ENCODE measurements around the gene CLCN2. TPM values are rescaled to one million over a fixed set of nuclear protein-coding genes. Genes with fewer than 3 reads are reported as not detected.

CLCN2 gene
- total RNA-seq, 4 donors from 2014 or later = 1.3 to 5.8 (median 1.9) TPM

DNA sequence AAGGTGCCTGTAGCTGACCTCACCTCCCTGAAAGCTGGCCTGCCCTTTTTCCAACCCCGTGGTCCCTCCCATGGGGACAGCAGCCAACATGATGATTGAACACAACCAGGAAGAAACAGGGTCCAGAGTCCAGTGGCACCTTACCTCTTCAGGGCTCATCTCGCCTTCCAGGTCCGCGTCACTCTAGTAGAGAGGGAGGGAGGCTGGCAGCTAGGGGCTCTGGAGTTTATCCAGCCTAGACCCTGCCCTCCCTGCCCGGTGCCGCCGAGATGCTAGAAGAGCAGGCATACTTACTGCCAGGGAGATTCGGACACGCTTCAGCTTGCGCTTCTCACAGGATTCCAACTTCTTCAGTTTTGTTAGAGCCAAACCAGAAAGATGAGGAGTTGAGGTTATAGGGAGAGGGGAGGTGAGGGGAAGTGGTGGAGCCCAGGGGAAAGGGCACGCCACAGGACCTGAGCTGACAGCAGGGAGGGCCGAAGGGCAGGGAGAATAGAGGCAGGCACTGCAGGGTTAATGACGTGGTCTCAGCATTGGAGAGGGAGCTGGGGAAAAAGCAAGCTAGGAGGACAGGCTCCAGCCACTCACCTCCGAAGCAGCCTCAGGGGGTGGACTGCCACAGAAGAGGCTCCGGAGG lies 9.1 kb downstream of the CLCN2 start:
- TF ChIP-seq, protein P1, sequence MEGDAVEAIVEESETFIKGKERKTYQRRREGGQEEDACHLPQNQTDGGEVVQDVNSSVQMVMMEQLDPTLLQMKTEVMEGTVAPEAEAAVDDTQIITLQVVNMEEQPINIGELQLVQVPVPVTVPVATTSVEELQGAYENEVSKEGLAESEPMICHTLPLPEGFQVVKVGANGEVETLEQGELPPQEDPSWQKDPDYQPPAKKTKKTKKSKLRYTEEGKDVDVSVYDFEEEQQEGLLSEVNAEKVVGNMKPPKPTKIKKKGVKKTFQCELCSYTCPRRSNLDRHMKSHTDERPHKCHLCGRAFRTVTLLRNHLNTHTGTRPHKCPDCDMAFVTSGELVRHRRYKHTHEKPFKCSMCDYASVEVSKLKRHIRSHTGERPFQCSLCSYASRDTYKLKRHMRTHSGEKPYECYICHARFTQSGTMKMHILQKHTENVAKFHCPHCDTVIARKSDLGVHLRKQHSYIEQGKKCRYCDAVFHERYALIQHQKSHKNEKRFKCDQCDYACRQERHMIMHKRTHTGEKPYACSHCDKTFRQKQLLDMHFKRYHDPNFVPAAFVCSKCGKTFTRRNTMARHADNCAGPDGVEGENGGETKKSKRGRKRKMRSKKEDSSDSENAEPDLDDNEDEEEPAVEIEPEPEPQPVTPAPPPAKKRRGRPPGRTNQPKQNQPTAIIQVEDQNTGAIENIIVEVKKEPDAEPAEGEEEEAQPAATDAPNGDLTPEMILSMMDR (IDR thresholded peaks at IDR 0.05; ENCODE audit: low read depth) = no peak

DNA sequence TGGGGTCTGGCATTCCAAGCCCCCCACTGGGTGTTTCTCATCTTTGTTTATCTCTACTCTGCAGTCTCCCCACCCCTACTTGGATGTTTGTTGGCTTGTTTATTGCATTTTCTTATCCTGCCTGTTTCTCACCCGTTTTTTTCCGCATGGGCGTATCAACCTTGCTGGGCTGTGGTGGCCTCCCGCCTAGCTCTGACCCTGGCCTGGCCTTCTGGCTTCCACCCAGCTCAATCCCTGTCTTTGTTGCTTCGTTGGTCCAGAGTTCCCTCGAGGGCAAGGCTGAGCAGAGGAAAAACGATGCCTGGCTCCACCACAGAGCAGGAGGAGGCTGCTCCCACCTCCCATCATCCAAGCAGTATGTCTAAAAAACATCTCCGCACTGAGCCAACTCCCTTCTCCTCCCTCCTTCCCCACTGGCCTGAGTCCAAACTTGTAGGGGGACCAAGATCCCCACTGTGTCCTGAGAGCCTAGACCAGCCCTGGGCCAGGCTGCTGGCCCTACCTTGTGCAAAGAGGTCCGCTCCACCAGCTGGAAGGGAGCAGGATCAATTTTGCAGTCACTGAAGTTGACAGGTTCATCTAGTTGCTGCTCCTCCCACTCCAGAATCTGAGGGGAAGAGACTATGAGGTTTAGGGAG lies 9.8 kb downstream of the CLCN2 start:
- TF ChIP-seq, protein P1 (IDR thresholded peaks at IDR 0.05; ENCODE audit: low read depth) = no peak

DNA sequence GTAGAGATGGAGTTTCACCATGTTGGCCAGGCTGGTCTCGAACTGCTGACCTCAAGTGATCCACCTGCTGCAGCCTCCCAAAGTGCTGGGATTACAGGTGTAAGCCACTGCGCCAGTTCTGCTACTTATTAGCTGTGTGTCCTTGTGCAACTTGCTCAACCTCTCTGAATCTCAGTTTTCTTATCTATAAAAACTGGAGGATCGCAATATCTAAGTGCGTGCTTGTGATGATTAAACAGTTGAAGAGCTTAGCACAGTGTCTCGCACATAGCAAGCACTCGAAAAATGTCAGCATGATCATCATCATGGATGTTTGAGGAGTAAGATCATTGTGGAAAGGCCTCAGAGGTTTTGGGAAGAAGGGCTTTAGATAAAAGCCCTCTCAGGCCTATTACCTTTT lies 10.8 kb downstream of the CLCN2 start:
- TF ChIP-seq, protein P1 (IDR thresholded peaks at IDR 0.05; ENCODE audit: low read depth) = no peak

DNA sequence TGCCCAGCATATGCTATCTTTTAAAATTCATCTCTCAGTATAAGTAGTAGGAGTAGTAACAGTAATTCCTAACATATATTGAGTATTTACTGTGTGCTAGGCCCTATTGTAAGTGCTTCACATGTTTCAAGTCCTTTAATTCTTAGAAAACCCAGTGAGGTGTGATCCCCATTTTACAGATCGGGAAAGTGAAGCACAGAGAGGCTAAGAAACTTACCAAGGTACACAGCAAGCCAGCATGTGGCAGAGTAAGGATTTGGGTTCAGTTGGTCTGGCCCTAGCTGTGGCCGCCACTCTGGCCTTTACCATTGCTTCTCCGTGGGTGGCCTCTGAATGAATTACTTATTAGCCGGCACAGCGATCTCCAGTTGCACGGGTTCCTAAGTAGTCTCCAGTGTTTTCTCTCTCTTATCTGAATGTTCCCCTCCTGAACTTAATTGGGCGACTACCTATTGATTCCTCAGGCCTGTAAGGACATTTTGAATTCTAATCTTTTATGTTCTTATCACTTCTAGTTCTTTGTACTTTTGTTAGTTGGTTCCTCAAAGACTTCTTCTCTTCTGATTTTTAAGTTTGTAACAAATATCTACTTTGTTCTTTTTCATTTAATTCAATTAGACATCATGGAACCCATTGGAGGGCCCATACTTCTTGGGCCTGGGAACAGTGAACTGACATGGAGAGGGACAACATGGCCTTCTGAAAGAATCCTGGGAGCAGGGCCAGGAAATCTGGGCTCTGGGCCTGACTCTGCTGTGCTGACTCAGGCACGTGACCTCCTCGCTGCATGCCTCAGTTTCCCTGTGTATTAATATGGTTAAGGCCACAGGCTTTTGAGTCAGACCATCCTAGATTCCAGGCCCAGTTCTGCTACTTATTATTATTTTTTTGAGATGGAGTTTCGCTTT lies 11.6 kb downstream of the CLCN2 start:
- TF ChIP-seq, protein P1 (IDR thresholded peaks at IDR 0.05; ENCODE audit: low read depth) = no peak

DNA sequence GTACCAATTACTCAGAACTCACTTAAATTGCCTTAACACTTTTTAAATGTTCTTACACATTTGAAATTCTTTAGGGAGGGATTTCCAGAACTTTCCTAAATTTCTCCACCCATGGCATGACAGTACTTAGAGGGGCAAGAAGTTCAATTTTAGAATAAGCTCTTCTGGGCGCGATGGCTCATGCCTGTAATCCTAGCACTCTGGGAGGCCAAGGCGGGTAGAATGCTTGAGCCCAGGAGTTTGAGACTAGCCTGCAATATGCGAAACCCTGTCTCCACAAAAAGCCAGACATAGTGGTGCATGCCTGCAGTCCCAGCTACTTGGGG lies 13.4 kb downstream of the CLCN2 start:
- TF ChIP-seq, protein P1 (IDR thresholded peaks at IDR 0.05; ENCODE audit: low read depth) = no peak

DNA sequence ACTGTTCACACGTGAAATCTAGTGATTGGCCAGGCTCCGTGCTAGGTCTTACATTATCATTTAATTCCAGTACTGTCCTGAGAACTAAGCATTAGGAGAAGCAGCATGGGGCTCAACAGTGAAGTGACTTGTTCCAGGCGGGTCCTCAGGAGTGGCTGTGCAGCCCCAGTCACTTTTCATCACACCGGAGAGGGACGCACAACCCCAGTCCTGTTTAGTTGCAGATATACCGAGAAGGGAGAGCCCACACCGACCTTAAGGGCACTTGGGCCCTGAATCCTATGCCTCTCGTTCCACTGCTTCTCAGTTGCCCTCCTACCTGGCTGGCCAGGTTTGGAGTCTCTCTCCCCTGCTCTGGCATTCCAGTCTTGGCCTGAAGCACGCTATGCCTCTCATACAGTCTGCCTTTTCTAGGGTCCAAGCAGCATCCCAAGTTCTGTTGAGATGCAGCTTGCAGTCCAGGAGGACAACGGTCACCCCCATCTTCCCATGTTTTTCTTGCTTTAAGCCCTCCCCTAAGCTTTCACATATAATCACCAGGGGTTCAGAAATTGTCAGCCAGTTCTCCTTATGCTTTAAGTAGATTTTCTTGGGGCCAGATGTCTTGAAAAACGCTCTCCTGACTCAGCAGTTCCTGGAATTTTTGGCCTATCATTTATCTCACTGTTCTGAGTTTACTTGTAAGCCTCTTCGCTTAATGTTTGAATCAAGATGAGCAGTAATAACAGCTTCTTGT lies 13.9 kb downstream of the CLCN2 start:
- TF ChIP-seq, protein P1 (IDR thresholded peaks at IDR 0.05; ENCODE audit: low read depth) = no peak
